Measurements from ENCODE around the gene PSMG1.
"Not testable (repeated sequence)": the region's sequence is repeated elsewhere in the genome, so short reads cannot be mapped to it uniquely, and the experiment has no call there.

PSMG1 gene

DNA sequence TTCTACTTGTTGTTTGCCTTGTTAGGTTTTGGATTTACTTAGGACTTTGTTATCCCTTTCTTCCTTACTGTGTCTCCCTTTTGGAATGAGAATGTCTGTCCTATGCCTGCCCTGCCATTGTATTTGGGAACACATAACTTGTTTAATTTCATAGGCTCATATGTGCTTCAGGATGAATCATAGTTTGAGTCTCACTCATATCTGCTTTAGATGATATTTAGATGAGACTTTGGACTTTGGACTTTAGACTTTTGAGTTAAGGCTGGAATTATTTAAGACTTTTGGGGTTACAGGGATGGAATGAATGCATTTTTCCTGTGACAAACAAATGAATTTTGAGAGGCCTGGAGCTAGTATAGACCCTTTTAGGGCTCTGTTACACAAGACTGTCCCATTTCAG lies 33.4 kb downstream of the PSMG1 start:
- TF ChIP-seq ZFX (IDR thresholded peaks at IDR 0.05; ENCODE audit: borderline replicate concordance): no peak
- TF ChIP-seq, protein P1, sequence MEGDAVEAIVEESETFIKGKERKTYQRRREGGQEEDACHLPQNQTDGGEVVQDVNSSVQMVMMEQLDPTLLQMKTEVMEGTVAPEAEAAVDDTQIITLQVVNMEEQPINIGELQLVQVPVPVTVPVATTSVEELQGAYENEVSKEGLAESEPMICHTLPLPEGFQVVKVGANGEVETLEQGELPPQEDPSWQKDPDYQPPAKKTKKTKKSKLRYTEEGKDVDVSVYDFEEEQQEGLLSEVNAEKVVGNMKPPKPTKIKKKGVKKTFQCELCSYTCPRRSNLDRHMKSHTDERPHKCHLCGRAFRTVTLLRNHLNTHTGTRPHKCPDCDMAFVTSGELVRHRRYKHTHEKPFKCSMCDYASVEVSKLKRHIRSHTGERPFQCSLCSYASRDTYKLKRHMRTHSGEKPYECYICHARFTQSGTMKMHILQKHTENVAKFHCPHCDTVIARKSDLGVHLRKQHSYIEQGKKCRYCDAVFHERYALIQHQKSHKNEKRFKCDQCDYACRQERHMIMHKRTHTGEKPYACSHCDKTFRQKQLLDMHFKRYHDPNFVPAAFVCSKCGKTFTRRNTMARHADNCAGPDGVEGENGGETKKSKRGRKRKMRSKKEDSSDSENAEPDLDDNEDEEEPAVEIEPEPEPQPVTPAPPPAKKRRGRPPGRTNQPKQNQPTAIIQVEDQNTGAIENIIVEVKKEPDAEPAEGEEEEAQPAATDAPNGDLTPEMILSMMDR (IDR thresholded peaks at IDR 0.05): no peak
- H3K27ac ChIP-seq: no peak overlapping the region

DNA sequence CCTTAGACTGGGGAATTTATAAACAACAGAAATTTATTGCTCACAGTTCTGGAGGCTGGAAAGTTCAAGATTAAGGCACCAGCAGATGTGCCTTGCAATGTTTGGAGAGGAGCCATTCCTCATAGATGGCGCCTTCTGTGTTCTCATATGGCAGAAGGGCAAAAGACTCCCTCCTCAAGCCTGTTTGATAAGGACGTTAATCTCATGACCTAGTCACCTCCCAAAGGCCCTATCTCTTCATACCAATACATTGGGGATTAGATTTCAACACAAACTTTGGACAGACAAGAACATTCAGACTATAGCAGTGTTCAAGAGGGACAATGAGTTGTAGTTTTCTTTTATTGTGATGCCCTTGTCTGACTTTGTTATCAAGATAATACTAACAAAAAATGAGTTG lies 34.3 kb downstream of the PSMG1 start:
- TF ChIP-seq, protein P1 (IDR thresholded peaks at IDR 0.05): no peak
- TF ChIP-seq ZFX (IDR thresholded peaks at IDR 0.05; ENCODE audit: borderline replicate concordance): no peak
- no peak overlapping the region for H3K27ac ChIP-seq

DNA sequence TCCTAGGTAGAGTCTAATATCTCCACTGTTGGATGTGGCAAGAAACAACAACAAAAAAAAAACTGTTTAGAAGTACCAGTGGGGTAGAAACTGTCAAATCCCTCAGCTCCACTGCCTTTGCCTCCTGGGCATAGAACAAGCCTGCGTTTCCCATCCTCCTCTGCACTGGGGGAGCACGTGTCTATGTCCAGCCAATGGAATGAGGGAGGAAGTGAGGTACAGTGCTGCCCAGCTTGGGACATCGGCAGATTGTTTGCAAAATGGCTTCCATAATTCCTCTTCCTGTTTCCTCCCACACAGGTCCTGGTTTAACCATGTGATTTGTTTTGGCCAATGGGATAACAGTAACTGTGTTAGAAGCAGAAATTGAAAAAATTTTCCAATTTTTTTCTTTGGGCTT lies 39.1 kb downstream of the PSMG1 start:
- H3K27ac ChIP-seq: no peak overlapping the region
- no peak for TF ChIP-seq ZFX (IDR thresholded peaks at IDR 0.05; ENCODE audit: borderline replicate concordance)
- TF ChIP-seq, protein P1 (IDR thresholded peaks at IDR 0.05): no peak

DNA sequence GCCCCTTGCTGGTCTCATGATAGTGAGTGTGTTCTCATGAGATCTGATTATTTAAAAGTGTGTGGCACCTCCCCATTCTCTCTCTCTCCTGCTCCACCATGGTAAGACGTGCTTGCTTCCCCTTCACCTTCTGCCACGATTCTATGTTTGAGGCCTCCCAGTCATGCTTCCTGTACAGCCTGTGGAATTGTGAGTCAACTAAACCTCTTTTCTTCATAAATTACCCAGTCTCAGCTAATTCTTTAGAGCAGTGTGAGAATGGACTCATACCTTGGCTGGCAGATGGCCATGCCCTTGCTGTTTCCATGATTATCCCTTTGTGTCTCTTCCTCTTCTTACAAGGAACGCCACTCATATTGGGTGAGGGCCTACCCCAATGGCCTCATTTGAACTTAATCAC lies 40.3 kb downstream of the PSMG1 start:
- H3K27ac ChIP-seq: no peak overlapping the region
- TF ChIP-seq, protein P1 (IDR thresholded peaks at IDR 0.05): no peak
- TF ChIP-seq ZFX (IDR thresholded peaks at IDR 0.05; ENCODE audit: borderline replicate concordance): no peak

DNA sequence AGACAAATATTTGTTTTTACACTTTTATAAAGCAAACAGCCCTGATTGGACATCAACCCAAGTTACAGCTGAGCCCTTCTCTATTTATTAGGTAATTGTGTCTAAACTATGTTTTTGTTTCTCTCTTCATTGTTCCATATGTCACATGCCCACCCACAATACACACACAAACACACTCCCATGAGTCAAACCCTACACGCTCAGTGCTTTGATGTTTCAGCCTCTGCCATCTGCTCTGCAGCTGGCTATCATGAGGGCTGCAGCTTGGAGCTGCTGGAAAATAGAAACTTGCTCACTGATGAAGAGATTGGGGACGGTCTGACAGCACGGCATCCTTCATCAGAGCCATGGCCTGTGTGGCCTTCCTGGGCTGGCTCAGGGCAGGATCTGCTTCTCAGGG lies 41.7 kb downstream of the PSMG1 start:
- no peak overlapping the region for H3K27ac ChIP-seq
- TF ChIP-seq ZFX (IDR thresholded peaks at IDR 0.05; ENCODE audit: borderline replicate concordance): no peak
- TF ChIP-seq, protein P1 (IDR thresholded peaks at IDR 0.05): no peak

DNA sequence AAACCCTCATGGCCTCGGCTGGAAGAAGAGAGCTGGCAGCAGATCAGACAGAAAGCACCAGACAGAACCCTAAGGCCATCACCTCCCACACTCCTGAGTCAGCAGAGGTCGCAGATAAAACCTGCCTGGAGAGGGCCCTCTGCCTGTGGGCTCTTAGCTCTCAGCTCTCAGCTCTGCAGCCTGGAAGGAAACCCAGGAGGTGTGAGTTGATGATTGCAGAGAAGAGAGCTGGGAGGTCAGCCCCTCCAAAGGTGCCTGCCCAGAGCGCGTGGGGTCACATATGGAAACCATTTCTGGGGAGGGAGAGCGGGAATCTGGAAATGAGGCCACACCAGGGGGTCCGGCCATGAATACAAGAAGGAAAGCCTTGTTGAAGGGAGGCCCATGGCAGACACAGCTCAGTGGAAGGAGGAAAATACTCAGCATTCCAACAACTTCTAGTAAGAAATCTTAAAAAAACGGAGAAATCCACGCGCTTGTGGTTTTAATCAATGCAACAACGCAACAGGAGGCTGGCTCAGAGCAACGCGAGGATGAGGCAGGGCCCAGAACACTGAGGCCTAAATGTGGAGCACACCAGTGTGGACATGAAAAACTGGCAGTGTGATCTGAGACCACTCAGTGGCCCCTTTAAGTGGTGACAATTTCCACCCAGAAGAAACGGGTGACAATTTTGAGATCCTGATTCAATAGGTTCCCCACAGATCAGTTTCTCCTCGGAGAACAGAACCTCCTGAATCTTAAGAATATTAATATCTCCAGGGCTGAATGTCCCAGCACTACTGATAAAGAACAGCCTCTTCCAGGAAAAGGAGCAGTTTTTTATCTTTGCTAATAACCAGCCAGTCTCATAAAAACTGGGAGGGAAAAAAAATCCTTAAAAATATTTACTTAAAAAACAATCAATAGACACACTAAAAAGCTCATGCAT lies 45.7 kb downstream of the PSMG1 start:
- no peak overlapping the region for H3K27ac ChIP-seq
- TF ChIP-seq ZFX (IDR thresholded peaks at IDR 0.05; ENCODE audit: borderline replicate concordance): no peak
- TF ChIP-seq, protein P1 (IDR thresholded peaks at IDR 0.05): no peak

DNA sequence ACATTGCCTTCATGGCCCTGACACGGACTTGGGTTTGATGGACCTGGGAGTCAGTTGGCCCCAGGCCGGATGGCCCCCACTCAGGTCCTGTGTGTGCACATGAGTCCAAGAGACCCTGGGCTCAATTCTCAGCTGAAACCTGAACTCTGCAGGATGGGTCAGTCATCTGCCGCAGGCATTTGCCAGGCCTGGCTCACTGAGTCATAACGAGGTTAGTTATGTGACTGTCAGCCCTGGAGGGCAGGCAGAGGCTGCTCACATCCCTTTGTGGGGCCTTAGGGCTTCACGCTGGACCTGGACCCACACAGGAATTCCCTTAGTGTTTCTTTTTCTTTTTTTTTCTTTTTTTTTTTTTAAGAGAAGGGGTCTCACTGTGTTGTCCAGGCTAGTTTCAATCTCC lies 46.5 kb downstream of the PSMG1 start:
- no peak for TF ChIP-seq ZFX (IDR thresholded peaks at IDR 0.05; ENCODE audit: borderline replicate concordance)
- TF ChIP-seq, protein P1 (IDR thresholded peaks at IDR 0.05): no peak
- H3K27ac ChIP-seq: no peak overlapping the region

DNA sequence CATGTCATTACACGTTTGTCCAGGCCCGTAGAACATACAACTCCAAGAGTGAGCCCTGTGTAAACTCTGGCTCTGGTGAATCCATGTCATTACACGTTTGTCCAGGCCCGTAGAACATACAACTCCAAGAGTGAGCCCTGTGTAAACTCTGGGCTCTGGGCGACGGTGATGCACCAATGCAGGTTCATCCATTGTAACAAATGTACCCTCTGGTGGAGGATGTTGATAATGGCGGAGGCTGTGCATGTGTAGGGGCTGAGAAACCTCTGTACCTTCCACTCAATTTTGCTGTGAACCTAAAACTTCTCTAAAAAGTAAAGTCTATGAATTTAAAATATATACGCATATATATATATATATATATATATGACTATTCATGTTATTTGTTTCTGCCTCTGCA lies 47.1 kb downstream of the PSMG1 start:
- H3K27ac ChIP-seq: not testable (repeated sequence)

All from 22Rv1 (cell line).